LoVo (cell line): ENCODE data around the gene PCBP3.
"Not testable (repeated sequence)": the region's sequence is repeated elsewhere in the genome, so short reads cannot be mapped to it uniquely, and the experiment has no call there.

Source experiments
- DNase-seq: peaks from one replicate; pipeline ENCODE4 v3.0.0-alpha.2; 2016; ENCODE audit warnings: low spot score

The PCBP3 gene

GRCh38 chr21:45613396-45613795 lies 30.1 kb upstream of the PCBP3 start:
- no peak for DNase-seq

GRCh38 chr21:45613881-45614280 lies 29.6 kb upstream of the PCBP3 start:
- DNase-seq, result no peak

- no peak for DNase-seq
Observed at GRCh38 chr21:45615145-45615711, 28.3 kb upstream of the PCBP3 start.

GRCh38 chr21:45617021-45617921 lies 26.3 kb upstream of the PCBP3 start:
- no peak for DNase-seq

- peak; percentile 9 for DNase-seq
Observed at GRCh38 chr21:45618287-45618686, 25.2 kb upstream of the PCBP3 start.

- no peak for DNase-seq
Observed at GRCh38 chr21:45618846-45619485, 24.6 kb upstream of the PCBP3 start.

GRCh38 chr21:45620201-45620923 lies 23.2 kb upstream of the PCBP3 start:
- no peak for DNase-seq

- DNase-seq, result not testable (repeated sequence)
Observed at GRCh38 chr21:45621435-45622331, 21.8 kb upstream of the PCBP3 start.

- DNase-seq, result no peak
Observed at GRCh38 chr21:45622416-45623097, 21.0 kb upstream of the PCBP3 start.

- DNase-seq, result no peak
Observed at GRCh38 chr21:45623436-45623835, 20.1 kb upstream of the PCBP3 start.

- DNase-seq, result not testable (repeated sequence)
Observed at GRCh38 chr21:45626127-45626526, 17.4 kb upstream of the PCBP3 start.

GRCh38 chr21:45629046-45629981 lies 14.2 kb upstream of the PCBP3 start:
- no peak for DNase-seq

GRCh38 chr21:45630066-45630694 lies 13.3 kb upstream of the PCBP3 start:
- no peak for DNase-seq

- no peak for DNase-seq
Observed at GRCh38 chr21:45630876-45631275, 12.6 kb upstream of the PCBP3 start.

- no peak for DNase-seq
Observed at GRCh38 chr21:45631540-45631939, 12.0 kb upstream of the PCBP3 start.

- no peak for DNase-seq
Observed at GRCh38 chr21:45632160-45632559, 11.4 kb upstream of the PCBP3 start.

- no peak for DNase-seq
Observed at GRCh38 chr21:45632637-45633251, 10.8 kb upstream of the PCBP3 start.

GRCh38 chr21:45634511-45635183 lies 8.9 kb upstream of the PCBP3 start:
- no peak for DNase-seq
